Smooth muscle cell of the coronary artery (primary cell): Measurements from ENCODE around the gene ARL6IP1. TPM values are rescaled to one million over a fixed set of nuclear protein-coding genes. Genes with fewer than 3 reads are reported as not detected.

Source experiments
- total RNA-seq: library from RNA; depleted of rRNA; stranded (reverse); fragments of >200 nt; gene quantifications from 2 replicates; pipeline ENCODE4 v1.2.3, GENCODE V29; 2014; ENCODE audit warnings: low replicate concordance

ARL6IP1 gene
- 188 and 303 TPM in 2 replicates for total RNA-seq

DNA sequence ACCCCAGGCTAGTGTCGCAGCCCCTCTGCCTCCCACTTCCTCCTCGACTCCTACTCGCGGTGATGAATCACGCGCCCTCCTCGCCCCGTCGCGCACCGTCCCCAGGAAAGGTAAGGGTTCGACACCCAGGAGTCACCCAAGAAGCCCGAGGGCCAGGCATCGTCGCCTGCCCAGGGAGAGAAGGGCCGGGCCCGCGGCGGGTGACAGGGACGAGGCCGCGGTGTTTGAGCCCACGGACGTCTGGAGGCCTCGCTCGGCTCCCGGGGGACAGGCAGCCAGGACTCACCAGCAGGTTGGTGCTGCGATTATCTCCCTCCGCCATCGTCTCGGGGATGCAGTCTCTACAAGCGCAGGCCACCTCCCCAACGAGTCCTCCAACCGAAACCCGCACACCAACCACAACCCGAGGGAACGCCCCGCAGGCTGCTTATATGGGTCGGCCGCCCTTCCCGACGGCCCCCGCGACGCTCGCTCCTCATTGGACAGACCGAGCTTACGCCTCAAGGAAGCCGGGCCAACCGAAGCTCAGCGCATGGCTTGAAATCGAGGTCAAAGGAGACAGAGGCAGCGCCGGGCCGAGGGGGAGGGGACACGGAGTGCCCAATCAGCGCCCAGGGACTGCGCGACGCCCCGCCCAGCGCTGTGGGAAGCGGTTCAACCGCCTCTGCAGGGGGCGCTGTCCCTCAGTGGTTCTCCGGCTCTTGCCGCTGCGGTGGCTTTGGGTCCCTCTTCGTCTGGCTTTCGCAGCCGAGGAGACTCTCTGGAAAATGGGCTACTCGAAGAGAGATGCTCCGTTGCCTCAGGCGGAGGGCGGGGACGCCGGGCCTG is at the start of gene ARL6IP1:
Gene ARL6IP1, minus strand, starts transcription at position 405 of the 828 bp plus-strand sequence. Its CDS starts 83 bp downstream, at position 322.

GRCh38 chr16:18789850-18790706 is 11.3 kb downstream of the ARL6IP1 start, which contains the start of gene RPS15A:
Gene RPS15A (minus strand): TSS chr16:18790334. CDS start chr16:18789113, 1,221 bp downstream.

Other genes with a start within 250 kb of the ARL6IP1 start
- gene NOMO2, start 239.5 kb downstream of the ARL6IP1 start, total RNA-seq: 144 and 183 TPM in 2 replicates
- gene RPS15A, start 11.2 kb downstream of the ARL6IP1 start, total RNA-seq: 1,973 and 2,588 TPM in 2 replicates
- gene SMG1, start 124.9 kb upstream of the ARL6IP1 start, total RNA-seq: 32.2 and 41.0 TPM in 2 replicates
- 0.12 and 1.7 TPM in 2 replicates for gene TMC7, start 182.4 kb upstream of the ARL6IP1 start, total RNA-seq